GM18526 (cell line): ENCODE data around the gene SUFU.

Experiments
- POLR2A ChIP-seq: IDR thresholded peaks from 3 replicates; pipeline ENCODE4 v1.6.1; 2011; ENCODE audit not compliant: insufficient read length; ENCODE audit errors: extremely low read depth

SUFU gene

GRCh38 chr10:102675011-102675665 is 171.4 kb downstream of the SUFU start:
- TF ChIP-seq POLR2A = no peak

- no peak for TF ChIP-seq POLR2A
These were observed 172.1 kb downstream of the SUFU start for GRCh38 chr10:102675666-102676533.

- TF ChIP-seq POLR2A = no peak
These were observed 173.0 kb downstream of the SUFU start for GRCh38 chr10:102676534-102677315.

- TF ChIP-seq POLR2A = no peak
These were observed 173.7 kb downstream of the SUFU start for GRCh38 chr10:102677331-102678067.

- TF ChIP-seq POLR2A = no peak
These were observed 174.3 kb downstream of the SUFU start for GRCh38 chr10:102678068-102678400.

GRCh38 chr10:102678842-102679289 is 175.1 kb downstream of the SUFU start:
- TF ChIP-seq POLR2A = no peak

GRCh38 chr10:102679596-102679995 is 175.8 kb downstream of the SUFU start:
- no peak for TF ChIP-seq POLR2A

GRCh38 chr10:102681696-102682095 is 177.9 kb downstream of the SUFU start:
- no peak for TF ChIP-seq POLR2A

GRCh38 chr10:102682416-102682815 is 178.6 kb downstream of the SUFU start:
- TF ChIP-seq POLR2A = no peak

GRCh38 chr10:102682981-102683380 is 179.2 kb downstream of the SUFU start:
- TF ChIP-seq POLR2A = no peak
